Mammary epithelial cell (primary cell): ENCODE measurements around the gene HSD3B1.

Experiments used
- CTCF ChIP-seq, 2 donors: IDR thresholded peaks in 1 of 2; conservative IDR thresholded peaks in 1 of 2; 2 replicates each; pipeline ENCODE4 v1.5.1; 2011 to 2012; ENCODE audit warnings: inconsistent platforms in 2 of 2, low read length in 2 of 2, mild to moderate bottlenecking in 2 of 2, control low read depth in 1 of 2, low read depth in 1 of 2; ENCODE audit not compliant: insufficient read depth in 1 of 2; ENCODE audit errors: extremely low read depth in 1 of 2
- EZH2 ChIP-seq: IDR thresholded peaks from 2 replicates; pipeline ENCODE4 v1.6.1; 2012; ENCODE audit warnings: low read length, inconsistent platforms, borderline replicate concordance

GRCh38 chr1:119541389-119541788 lies 34.4 kb downstream of the HSD3B1 start:
- TF ChIP-seq CTCF (conservative IDR thresholded peaks at IDR 0.05 in 1 of 2, IDR thresholded peaks at IDR 0.05 in 1 of 2; ENCODE audit: extremely low read depth in 1 of 2, insufficient read depth in 1 of 2, low read depth in 1 of 2, low read length in 2 of 2) (no peak), EZH2 (no peak)
